ENCODE measurements around the gene TMEM131L.

The TMEM131L gene

DNA sequence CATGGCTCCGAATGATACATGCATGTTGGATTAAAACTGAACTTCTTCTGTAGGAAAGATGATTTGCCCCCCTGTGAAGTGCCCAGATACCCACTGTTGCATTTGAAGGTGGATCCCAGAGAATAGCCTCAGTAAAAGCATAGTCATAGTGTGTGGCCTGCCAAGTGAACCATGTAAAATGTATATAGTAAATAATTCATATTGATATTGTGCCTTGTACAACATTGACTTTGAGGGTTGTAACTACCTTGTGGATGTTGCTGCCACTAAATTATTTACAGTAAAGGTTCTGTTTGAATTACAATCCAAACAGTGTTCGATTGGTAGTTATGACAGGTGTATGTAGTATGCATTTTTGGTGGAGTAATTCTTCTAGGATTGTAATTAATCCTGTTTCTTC lies 19.2 kb downstream of the TMEM131L start:
- no peak overlapping the region for H4K12ac ChIP-seq (ENCODE audit: low read depth, low read length)
- H3K27me3 ChIP-seq (ENCODE audit: insufficient read depth, low read length): no peaks in the 10 kb centered on the region
- no peaks in the 10 kb centered on the region for H3K9me3 ChIP-seq (ENCODE audit: insufficient read depth, low read depth, low read length)
- peaks cover 10% of the 10 kb centered on the region for H3K79me1 ChIP-seq (ENCODE audit: low read length)
- no peak overlapping the region for H2BK5ac ChIP-seq (ENCODE audit: low read depth, low read length, poor library complexity)
- H3K36me3 ChIP-seq (ENCODE audit: control insufficient read depth in 1 of 2, insufficient read depth in 2 of 2, low read length in 2 of 2): no peaks in the 10 kb centered on the region
- no peak overlapping the region for H3K4me3 ChIP-seq (ENCODE audit: low read depth, low read length)
- WGBS (ENCODE audit: extremely low coverage, insufficient coverage, insufficient read length): no CpG with 5 or more reads among the region's 2 CpGs
- no peak overlapping the region for H3K14ac ChIP-seq (ENCODE audit: low read length)
- H3K4me2 ChIP-seq (ENCODE audit: low read length): no peak overlapping the region
- peaks cover 2% of the 10 kb centered on the region for H3K79me2 ChIP-seq (ENCODE audit: control insufficient read depth, insufficient read depth, low read length, poor library complexity)
- DNase-seq: no peak
- H4K91ac ChIP-seq (ENCODE audit: low read depth, low read length): no peak overlapping the region
- no peak overlapping the region for H2BK12ac ChIP-seq (ENCODE audit: low read length)
- H3K27ac ChIP-seq (ENCODE audit: low read depth, low read length): no peak overlapping the region
- no peak overlapping the region for H3K4ac ChIP-seq (ENCODE audit: low read depth, low read length)
- no peak overlapping the region for H2AK5ac ChIP-seq (ENCODE audit: low read length)
- no peak overlapping the region for H2AFZ ChIP-seq (ENCODE audit: insufficient read depth, low read length, poor library complexity)
- no peak overlapping the region for H3K9ac ChIP-seq (ENCODE audit: low read length)
- H2BK120ac ChIP-seq (ENCODE audit: insufficient read depth, low read length, poor library complexity): no peak overlapping the region
- peaks cover 14 to 19% of the 10 kb centered on the region in 2 experiments for H3K4me1 ChIP-seq (ENCODE audit: control insufficient read depth in 1 of 2, insufficient read depth in 2 of 2, low read length in 2 of 2)
- H3K23ac ChIP-seq (ENCODE audit: low read length): no peak overlapping the region
- no peak overlapping the region for H3K18ac ChIP-seq (ENCODE audit: low read length)
- H4K8ac ChIP-seq (ENCODE audit: low read depth, low read length): no peak overlapping the region

GRCh38 chr4:153485860-153486259 lies 19.7 kb downstream of the TMEM131L start:
- no peak overlapping the region for H4K12ac ChIP-seq (ENCODE audit: low read depth, low read length)
- H3K36me3 ChIP-seq (ENCODE audit: control insufficient read depth in 1 of 2, insufficient read depth in 2 of 2, low read length in 2 of 2): no peaks in the 10 kb centered on the region
- DNase-seq: no peak
- no peak overlapping the region for H3K18ac ChIP-seq (ENCODE audit: low read length)
- H3K4ac ChIP-seq (ENCODE audit: low read depth, low read length): no peak overlapping the region
- H3K4me1 ChIP-seq (ENCODE audit: control insufficient read depth in 1 of 2, insufficient read depth in 2 of 2, low read length in 2 of 2): peaks cover 14 to 19% of the 10 kb centered on the region in 2 experiments
- no peaks in the 10 kb centered on the region for H3K27me3 ChIP-seq (ENCODE audit: insufficient read depth, low read length)
- no peak overlapping the region for H3K14ac ChIP-seq (ENCODE audit: low read length)
- no peak overlapping the region for H4K8ac ChIP-seq (ENCODE audit: low read depth, low read length)
- no peak overlapping the region for H2BK12ac ChIP-seq (ENCODE audit: low read length)
- H3K4me2 ChIP-seq (ENCODE audit: low read length): no peak overlapping the region
- no peak overlapping the region for H4K91ac ChIP-seq (ENCODE audit: low read depth, low read length)
- no CpG with 5 or more reads among the region's 5 CpGs for WGBS (ENCODE audit: extremely low coverage, insufficient coverage, insufficient read length)
- H2AK5ac ChIP-seq (ENCODE audit: low read length): no peak overlapping the region
- no peak overlapping the region for H3K4me3 ChIP-seq (ENCODE audit: low read depth, low read length)
- no peak overlapping the region for H3K9ac ChIP-seq (ENCODE audit: low read length)
- H3K79me2 ChIP-seq (ENCODE audit: control insufficient read depth, insufficient read depth, low read length, poor library complexity): peaks cover 2% of the 10 kb centered on the region
- no peak overlapping the region for H2AFZ ChIP-seq (ENCODE audit: insufficient read depth, low read length, poor library complexity)
- H2BK120ac ChIP-seq (ENCODE audit: insufficient read depth, low read length, poor library complexity): no peak overlapping the region
- H3K79me1 ChIP-seq (ENCODE audit: low read length): peaks cover 10% of the 10 kb centered on the region
- no peaks in the 10 kb centered on the region for H3K9me3 ChIP-seq (ENCODE audit: insufficient read depth, low read depth, low read length)
- no peak overlapping the region for H3K23ac ChIP-seq (ENCODE audit: low read length)
- H3K27ac ChIP-seq (ENCODE audit: low read depth, low read length): peak overlapping the region; percentile 64
- H2BK5ac ChIP-seq (ENCODE audit: low read depth, low read length, poor library complexity): no peak overlapping the region

DNA sequence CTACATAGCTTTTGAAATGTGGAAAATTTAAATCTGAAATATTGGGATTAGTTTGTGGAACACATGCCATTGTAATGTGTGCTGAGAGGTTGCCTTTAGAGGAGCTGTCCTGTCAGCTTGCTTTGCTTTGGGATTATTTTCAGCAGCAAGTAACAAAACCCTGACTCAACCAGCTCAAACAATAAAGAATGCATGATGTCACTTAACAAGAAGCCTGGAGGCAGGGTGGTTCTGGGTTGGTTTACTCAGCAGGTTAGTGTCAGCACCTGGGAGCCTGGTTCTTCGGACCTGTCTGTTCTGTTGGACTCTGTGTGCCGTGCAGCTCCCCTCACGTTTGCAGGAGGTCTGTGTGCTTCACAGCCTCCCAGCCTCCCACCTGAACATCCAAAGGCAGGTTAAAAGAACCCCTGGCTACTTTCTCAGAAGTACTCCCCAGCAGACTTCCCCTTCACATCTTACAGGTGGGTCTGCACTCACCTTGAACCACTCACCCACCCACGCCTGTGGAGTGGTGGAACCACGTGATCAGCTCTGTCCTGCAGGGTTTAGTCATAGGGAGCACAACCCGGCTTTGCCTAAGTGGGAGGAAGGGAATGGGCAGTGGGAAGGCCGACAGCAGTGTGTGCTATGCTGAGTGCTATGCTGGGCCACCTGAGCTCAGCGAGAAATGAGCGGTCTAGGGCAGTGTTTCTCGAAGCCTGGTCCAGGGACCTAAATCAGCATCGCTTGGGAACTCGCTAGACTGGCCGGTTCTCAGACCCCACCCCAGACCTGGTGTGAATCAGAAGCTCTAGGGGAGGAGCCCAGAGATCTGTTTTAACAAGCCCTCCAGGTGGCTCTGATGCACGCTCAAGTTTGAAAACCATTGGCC lies 20.4 kb downstream of the TMEM131L start:
- Histone ChIP-seq H3K36me3 (ENCODE audit: control insufficient read depth in 1 of 2, insufficient read depth in 2 of 2, low read length in 2 of 2) (no peaks in the 10 kb centered on the region), H2BK5ac (ENCODE audit: low read depth, low read length, poor library complexity) (no peak overlapping the region), H3K18ac (ENCODE audit: low read length) (peak overlapping the region; percentile 4), H2BK120ac (ENCODE audit: insufficient read depth, low read length, poor library complexity) (peak overlapping the region; percentile 0), H2BK12ac (ENCODE audit: low read length) (no peak overlapping the region), H4K12ac (ENCODE audit: low read depth, low read length) (no peak overlapping the region), H3K14ac (ENCODE audit: low read length) (no peak overlapping the region), H3K9me3 (ENCODE audit: insufficient read depth, low read depth, low read length) (no peaks in the 10 kb centered on the region), H3K27ac (ENCODE audit: low read depth, low read length) (peak overlapping the region; percentile 64), H3K79me1 (ENCODE audit: low read length) (peaks cover 10% of the 10 kb centered on the region), H3K23ac (ENCODE audit: low read length) (no peak overlapping the region), H3K27me3 (ENCODE audit: insufficient read depth, low read length) (no peaks in the 10 kb centered on the region), H2AFZ (ENCODE audit: insufficient read depth, low read length, poor library complexity) (no peak overlapping the region), H4K8ac (ENCODE audit: low read depth, low read length) (no peak overlapping the region), H3K9ac (ENCODE audit: low read length) (no peak overlapping the region), H3K4me1 (ENCODE audit: control insufficient read depth in 1 of 2, insufficient read depth in 2 of 2, low read length in 2 of 2) (peaks cover 14 to 19% of the 10 kb centered on the region in 2 experiments), H3K79me2 (ENCODE audit: control insufficient read depth, insufficient read depth, low read length, poor library complexity) (peaks cover 2% of the 10 kb centered on the region), H3K4me2 (ENCODE audit: low read length) (peak overlapping the region; percentile 53), H3K4me3 (ENCODE audit: low read depth, low read length) (no peak overlapping the region), H4K91ac (ENCODE audit: low read depth, low read length) (no peak overlapping the region), H3K4ac (ENCODE audit: low read depth, low read length) (no peak overlapping the region), H2AK5ac (ENCODE audit: low read length) (no peak overlapping the region)
- DNase-seq: peak; percentile 87 to 92
- WGBS (ENCODE audit: extremely low coverage, insufficient coverage, insufficient read length): no CpG with 5 or more reads among the region's 14 CpGs

DNA sequence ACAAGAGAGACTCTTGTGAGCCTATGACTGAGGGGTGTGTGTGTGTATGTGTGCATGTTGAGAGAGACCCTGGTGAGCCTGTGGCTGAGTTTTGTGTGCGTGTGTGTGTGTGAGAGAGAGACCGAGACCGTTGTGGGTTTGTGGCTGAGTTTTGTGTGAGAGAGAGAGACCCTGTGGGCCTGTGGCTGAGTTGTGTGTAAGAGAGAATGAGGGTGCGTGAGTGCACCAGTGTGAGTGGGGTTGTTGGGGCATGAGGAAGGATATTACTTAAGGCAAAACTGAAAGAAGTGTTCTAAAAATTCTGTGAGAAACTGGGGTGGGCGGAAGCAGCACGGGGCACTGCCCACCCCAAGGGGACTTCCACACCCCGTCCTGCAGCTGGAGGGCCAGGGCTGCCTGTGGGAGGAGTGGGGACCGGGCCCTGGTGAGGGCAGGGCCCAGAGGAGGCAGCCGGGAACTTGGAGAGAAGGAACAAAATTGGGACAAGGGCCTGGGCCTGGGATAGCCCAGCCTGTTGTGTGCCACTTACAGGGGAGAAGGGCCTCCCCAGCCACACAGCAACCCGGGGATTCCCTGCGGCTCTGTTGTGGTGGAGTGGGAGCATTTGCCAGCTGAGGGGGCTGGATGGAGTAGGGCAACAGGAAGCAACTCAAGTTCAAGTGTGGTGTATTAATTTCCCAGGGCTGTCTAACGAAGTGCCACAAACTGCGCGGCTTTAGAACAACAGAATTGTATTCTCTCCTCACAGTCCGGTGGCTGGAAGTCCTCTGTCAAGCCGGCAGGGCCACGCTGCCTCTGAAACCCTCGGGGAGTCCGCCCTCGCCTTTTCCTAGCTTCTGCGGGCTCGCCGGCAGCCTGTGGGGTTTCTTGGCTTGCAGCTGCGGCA lies 22.1 kb downstream of the TMEM131L start:
- WGBS (ENCODE audit: extremely low coverage, insufficient coverage, insufficient read length): 100% methylated on average over 1 of the region's 24 CpGs
- Histone ChIP-seq H3K18ac (ENCODE audit: low read length) (no peak overlapping the region), H3K4me3 (ENCODE audit: low read depth, low read length) (no peak overlapping the region), H3K9me3 (ENCODE audit: insufficient read depth, low read depth, low read length) (no peaks in the 10 kb centered on the region), H3K36me3 (ENCODE audit: control insufficient read depth in 1 of 2, insufficient read depth in 2 of 2, low read length in 2 of 2) (no peaks in the 10 kb centered on the region), H3K79me2 (ENCODE audit: control insufficient read depth, insufficient read depth, low read length, poor library complexity) (peaks cover 2% of the 10 kb centered on the region), H2BK12ac (ENCODE audit: low read length) (peak overlapping the region; percentile 29), H3K79me1 (ENCODE audit: low read length) (peaks cover 10% of the 10 kb centered on the region), H2AFZ (ENCODE audit: insufficient read depth, low read length, poor library complexity) (no peak overlapping the region), H4K8ac (ENCODE audit: low read depth, low read length) (peak overlapping the region; percentile 1), H3K4me1 (ENCODE audit: control insufficient read depth in 1 of 2, insufficient read depth in 2 of 2, low read length in 2 of 2) (peaks cover 14 to 22% of the 10 kb centered on the region in 2 experiments), H2BK120ac (ENCODE audit: insufficient read depth, low read length, poor library complexity) (peak overlapping the region; percentile 34), H3K27me3 (ENCODE audit: insufficient read depth, low read length) (no peaks in the 10 kb centered on the region), H3K9ac (ENCODE audit: low read length) (no peak overlapping the region), H3K27ac (ENCODE audit: low read depth, low read length) (no peak overlapping the region), H4K91ac (ENCODE audit: low read depth, low read length) (peak overlapping the region; percentile 67), H3K23ac (ENCODE audit: low read length) (no peak overlapping the region), H2AK5ac (ENCODE audit: low read length) (peak overlapping the region; percentile 10), H3K4ac (ENCODE audit: low read depth, low read length) (no peak overlapping the region), H3K4me2 (ENCODE audit: low read length) (no peak overlapping the region), H4K12ac (ENCODE audit: low read depth, low read length) (no peak overlapping the region), H3K14ac (ENCODE audit: low read length) (peak overlapping the region; percentile 10), H2BK5ac (ENCODE audit: low read depth, low read length, poor library complexity) (no peak overlapping the region)
- DNase-seq: no peak
